HG03139 (cell line): ENCODE data around the gene NOC2L.

ENCODE experiments used
- ATAC-seq: cut with Tn5 transposase; IDR thresholded peaks from one replicate; pipeline ENCODE4 v1.9.1; 2021; ENCODE audit not compliant: unreplicated experiment

Gene NOC2L

GRCh38 chr1:975896-976683 is 17.0 kb upstream of the NOC2L start:
- ATAC-seq: no peak

- ATAC-seq: no peak
Observed at GRCh38 chr1:975365-975764, 16.3 kb upstream of the NOC2L start.

GRCh38 chr1:974687-975328 is 15.8 kb upstream of the NOC2L start:
- no peak for ATAC-seq

GRCh38 chr1:974293-974640 is 15.2 kb upstream of the NOC2L start:
- ATAC-seq: no peak

- ATAC-seq: no peak
Observed at GRCh38 chr1:973459-974292, 14.6 kb upstream of the NOC2L start.

GRCh38 chr1:972726-973458 is 13.8 kb upstream of the NOC2L start:
- ATAC-seq: no peak

- ATAC-seq: no peak
Observed at GRCh38 chr1:971751-972506, 12.9 kb upstream of the NOC2L start.

GRCh38 chr1:970973-971730 is 12.1 kb upstream of the NOC2L start:
- no peak for ATAC-seq

GRCh38 chr1:970242-970972 is 11.4 kb upstream of the NOC2L start:
- ATAC-seq: no peak

GRCh38 chr1:969260-969855 is 10.3 kb upstream of the NOC2L start:
- ATAC-seq: no peak

- no peak for ATAC-seq
Observed at GRCh38 chr1:967466-968343, 8.6 kb upstream of the NOC2L start.

GRCh38 chr1:966704-967300 is 7.7 kb upstream of the NOC2L start:
- no peak for ATAC-seq

GRCh38 chr1:966135-966703 is 7.2 kb upstream of the NOC2L start, which contains the start of gene PLEKHN1:
Gene PLEKHN1 (plus strand): TSS chr1:966482. CDS start chr1:966532, 50 bp downstream.
- ATAC-seq: no peak

- ATAC-seq: no peak
Observed at GRCh38 chr1:965526-966134, 6.6 kb upstream of the NOC2L start.

GRCh38 chr1:964691-965525 is 5.9 kb upstream of the NOC2L start:
- ATAC-seq: no peak
